ENCODE results near the gene UBE2K.

- TF ChIP-seq EZH2phosphoT487 (IDR thresholded peaks at IDR 0.05; ENCODE audit: borderline replicate concordance, low read length) (no peak), CTCF (conservative IDR thresholded peaks at IDR 0.05; ENCODE audit: low read depth, low read length) (no peak)
Observed at GRCh38 chr4:39721788-39722187, 23.9 kb downstream of the UBE2K start.

Measured in PC-3 (cell line).